WTC11 (cell line): ENCODE results near the gene CROCC2. TPM values are rescaled to one million over a fixed set of nuclear protein-coding genes. Genes with fewer than 3 reads are reported as not detected.

Experiments used
- ATAC-seq: fragments of 200-7000 bp; cut with Tn5 transposase; 2 replicates; pipeline ENCODE4 v1.10.0; 2021; ENCODE audit warnings: mild to moderate bottlenecking, moderate library complexity
- CTCF ChIA-PET: fragments of 300-600 bp; sonication (Branson Sonifier 250); formaldehyde crosslinking; loops from one replicate; lab custom pipeline; 2021; ENCODE audit warnings: antibody characterized with exemption; lab: Charles Lee
- POLR2A ChIA-PET: fragments of 350-600 bp; sonication (Branson Sonifier 250); formaldehyde crosslinking; loops from one replicate; lab custom pipeline; 2021; ENCODE audit warnings: antibody characterized with exemption; lab: Charles Lee
- DNase-seq: peaks from one replicate; pipeline ENCODE4 v3.0.0; 2021; ENCODE audit warnings: low spot score
- H3K27ac Mint-ChIP-seq: 2 replicates; pipeline ENCODE4 v1.8.0; 2021; ENCODE audit warnings: mixed read lengths
- H3K27me3 Mint-ChIP-seq: 2 replicates; pipeline ENCODE4 v1.8.0; 2021; ENCODE audit warnings: low read depth, mild to moderate bottlenecking, moderate library complexity, mixed read lengths
- H3K36me3 Mint-ChIP-seq: 2 replicates; pipeline ENCODE4 v1.8.0; 2021; ENCODE audit warnings: mixed read lengths
- H3K4me1 Mint-ChIP-seq: 2 replicates; pipeline ENCODE4 v1.8.0; 2022; ENCODE audit warnings: mixed read lengths
- H3K4me3 Mint-ChIP-seq: 2 replicates; pipeline ENCODE4 v1.8.0; 2021; ENCODE audit warnings: mild to moderate bottlenecking, moderate library complexity, mixed read lengths
- H3K9me3 Mint-ChIP-seq: 2 replicates; pipeline ENCODE4 v1.8.0; 2021; ENCODE audit warnings: mixed read lengths
- CREM ChIP-seq: sonication (generic); formaldehyde crosslinking; IDR thresholded peaks from 2 replicates; pipeline ENCODE4 v1.8.1; 2022; ENCODE audit warnings: mild to moderate bottlenecking, missing genetic modification reagents, moderate library complexity
- ESRRA ChIP-seq: sonication (generic); formaldehyde crosslinking; IDR thresholded peaks from 2 replicates; pipeline ENCODE4 v1.8.1; 2022; ENCODE audit warnings: mild to moderate bottlenecking, missing genetic modification reagents, borderline replicate concordance
- ETV6 ChIP-seq: sonication (generic); formaldehyde crosslinking; IDR thresholded peaks from 2 replicates; pipeline ENCODE4 v1.8.1; 2022; ENCODE audit warnings: mild to moderate bottlenecking, missing genetic modification reagents
- FOXP4 ChIP-seq: sonication (generic); formaldehyde crosslinking; IDR thresholded peaks from 2 replicates; pipeline ENCODE4 v1.8.0; 2022; ENCODE audit warnings: mild to moderate bottlenecking, missing genetic modification reagents
- GABPB1 ChIP-seq: sonication (generic); formaldehyde crosslinking; IDR thresholded peaks from 2 replicates; pipeline ENCODE4 v1.8.1; 2023; ENCODE audit warnings: mild to moderate bottlenecking, missing genetic modification reagents
- GRHL2 ChIP-seq: fragments of 250-450 bp; sonication (Bioruptor Pico); IDR thresholded peaks from 2 replicates; pipeline ENCODE4 v1.8.0; 2022; ENCODE audit warnings: mild to moderate bottlenecking, moderate library complexity; ENCODE audit not compliant: insufficient replicate concordance, severe bottlenecking
- NR1H2 ChIP-seq: sonication (generic); formaldehyde crosslinking; IDR thresholded peaks from 2 replicates; pipeline ENCODE4 v1.9.0; 2021; ENCODE audit warnings: mild to moderate bottlenecking, moderate library complexity, missing genetic modification reagents
- PRDM15 ChIP-seq: sonication (generic); formaldehyde crosslinking; IDR thresholded peaks from 2 replicates; pipeline ENCODE4 v1.8.0; 2022; ENCODE audit warnings: missing genetic modification reagents
- SMAD3 ChIP-seq: sonication (generic); formaldehyde crosslinking; IDR thresholded peaks from 2 replicates; pipeline ENCODE4 v1.8.0; 2022; ENCODE audit warnings: missing genetic modification reagents, mild to moderate bottlenecking, borderline replicate concordance
- TEAD1 ChIP-seq: sonication (generic); formaldehyde crosslinking; IDR thresholded peaks from 2 replicates; pipeline ENCODE4 v1.8.0; 2022; ENCODE audit warnings: mild to moderate bottlenecking, missing genetic modification reagents
- ZBTB21 ChIP-seq: sonication (generic); formaldehyde crosslinking; IDR thresholded peaks from 2 replicates; pipeline ENCODE4 v1.8.1; 2023; ENCODE audit warnings: mild to moderate bottlenecking, missing genetic modification reagents, borderline replicate concordance
- ZMAT4 ChIP-seq: fragments of 250-450 bp; sonication (Bioruptor Pico); IDR thresholded peaks from 2 replicates; pipeline ENCODE4 v1.9.0; 2021; ENCODE audit warnings: mild to moderate bottlenecking
- ZNF219 ChIP-seq: sonication (generic); formaldehyde crosslinking; IDR thresholded peaks from 2 replicates; pipeline ENCODE4 v1.8.0; 2023; ENCODE audit warnings: missing genetic modification reagents, mild to moderate bottlenecking, borderline replicate concordance
- ZNF281 ChIP-seq: sonication (generic); formaldehyde crosslinking; IDR thresholded peaks from 2 replicates; pipeline ENCODE4 v1.8.0; 2023; ENCODE audit warnings: mild to moderate bottlenecking, missing genetic modification reagents
- ZNF317 ChIP-seq: sonication (generic); formaldehyde crosslinking; IDR thresholded peaks from 2 replicates; pipeline ENCODE4 v1.8.1; 2023; ENCODE audit warnings: low read depth, mild to moderate bottlenecking, moderate library complexity, missing genetic modification reagents, borderline replicate concordance
- ZNF423 ChIP-seq: fragments of 250-450 bp; sonication (Bioruptor Pico); IDR thresholded peaks from 2 replicates; pipeline ENCODE4 v2.1.2; 2022; ENCODE audit warnings: mild to moderate bottlenecking, moderate library complexity
- total RNA-seq: library from RNA; stranded (reverse); gene quantifications from 3 replicates; pipeline ENCODE4 v1.2.3, GENCODE V29; 2021
- TF ChIP-seq, protein P1 (sequence below): sonication (generic); formaldehyde crosslinking; IDR thresholded peaks from 2 replicates; pipeline ENCODE4 v1.8.0; 2022; ENCODE audit warnings: mild to moderate bottlenecking, missing genetic modification reagents
- TF ChIP-seq, protein P2 (sequence below): sonication (generic); formaldehyde crosslinking; IDR thresholded peaks from 2 replicates; pipeline ENCODE4 v1.8.1; 2023; ENCODE audit warnings: mild to moderate bottlenecking, missing genetic modification reagents
- TF ChIP-seq, protein P3 (sequence below): sonication (generic); formaldehyde crosslinking; IDR thresholded peaks from 2 replicates; pipeline ENCODE4 v1.8.1; 2022; ENCODE audit warnings: mild to moderate bottlenecking, moderate library complexity, missing genetic modification reagents

The CROCC2 gene
- total RNA-seq, 1 experiment from 2014 or later = not detected

- no peak overlapping the region for H3K27ac Mint-ChIP-seq
- H3K9me3 Mint-ChIP-seq = no peaks in the 10 kb centered on the region
- TF ChIP-seq ZNF423 (CRISPR knock-in tag) (no peak), ZBTB21 (CRISPR knock-in tag) (no peak), ZNF281 (CRISPR knock-in tag) (no peak), SMAD3 (CRISPR knock-in tag) (no peak), FOXP4 (CRISPR knock-in tag) (no peak), ZNF317 (CRISPR knock-in tag) (no peak), TEAD1 (CRISPR knock-in tag) (no peak), CREM (CRISPR knock-in tag) (no peak), ZMAT4 (CRISPR knock-in tag) (no peak), GRHL2 (no peak), ETV6 (CRISPR knock-in tag) (no peak)
- TF ChIP-seq, protein P1, sequence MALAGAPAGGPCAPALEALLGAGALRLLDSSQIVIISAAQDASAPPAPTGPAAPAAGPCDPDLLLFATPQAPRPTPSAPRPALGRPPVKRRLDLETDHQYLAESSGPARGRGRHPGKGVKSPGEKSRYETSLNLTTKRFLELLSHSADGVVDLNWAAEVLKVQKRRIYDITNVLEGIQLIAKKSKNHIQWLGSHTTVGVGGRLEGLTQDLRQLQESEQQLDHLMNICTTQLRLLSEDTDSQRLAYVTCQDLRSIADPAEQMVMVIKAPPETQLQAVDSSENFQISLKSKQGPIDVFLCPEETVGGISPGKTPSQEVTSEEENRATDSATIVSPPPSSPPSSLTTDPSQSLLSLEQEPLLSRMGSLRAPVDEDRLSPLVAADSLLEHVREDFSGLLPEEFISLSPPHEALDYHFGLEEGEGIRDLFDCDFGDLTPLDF (CRISPR knock-in tag) = no peak
- TF ChIP-seq, protein P2, sequence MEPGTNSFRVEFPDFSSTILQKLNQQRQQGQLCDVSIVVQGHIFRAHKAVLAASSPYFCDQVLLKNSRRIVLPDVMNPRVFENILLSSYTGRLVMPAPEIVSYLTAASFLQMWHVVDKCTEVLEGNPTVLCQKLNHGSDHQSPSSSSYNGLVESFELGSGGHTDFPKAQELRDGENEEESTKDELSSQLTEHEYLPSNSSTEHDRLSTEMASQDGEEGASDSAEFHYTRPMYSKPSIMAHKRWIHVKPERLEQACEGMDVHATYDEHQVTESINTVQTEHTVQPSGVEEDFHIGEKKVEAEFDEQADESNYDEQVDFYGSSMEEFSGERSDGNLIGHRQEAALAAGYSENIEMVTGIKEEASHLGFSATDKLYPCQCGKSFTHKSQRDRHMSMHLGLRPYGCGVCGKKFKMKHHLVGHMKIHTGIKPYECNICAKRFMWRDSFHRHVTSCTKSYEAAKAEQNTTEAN = no peak
- DNase-seq (no peak), ATAC-seq (no peak)
- no peaks in the 10 kb centered on the region for H3K4me1 Mint-ChIP-seq
- CTCF ChIA-PET = interaction anchor here (0.5 to 1.2 kb wide), 2 partner anchors 9 to 24 kb away, joined by 4 to 5 read pairs; no protein-coding TSS in a partner anchor
- POLR2A ChIA-PET = no interaction called here
- no peaks in the 10 kb centered on the region for H3K36me3 Mint-ChIP-seq
- H3K4me3 Mint-ChIP-seq = no peak overlapping the region
- peaks cover 7% of the 10 kb centered on the region for H3K27me3 Mint-ChIP-seq
Measured at GRCh38 chr2:240992572-240993291, 86.6 kb downstream of the CROCC2 start.

- Mint-ChIP-seq H3K27ac (no peak overlapping the region), H3K9me3 (no peaks in the 10 kb centered on the region), H3K4me1 (no peaks in the 10 kb centered on the region), H3K27me3 (peaks cover 7% of the 10 kb centered on the region), H3K36me3 (no peaks in the 10 kb centered on the region), H3K4me3 (no peak overlapping the region)
- ChIA-PET CTCF (interaction anchor here (1.2 to 1.4 kb wide), 3 partner anchors 10 to 79 kb away, joined by 3 to 13 read pairs (median 4); no protein-coding TSS in a partner anchor), POLR2A (interaction anchor here (0.7 kb wide), 1 partner anchor 10 kb away, joined by 3 read pairs; no protein-coding TSS in a partner anchor)
- DNase-seq = no peak
- ATAC-seq = no peak
- TF ChIP-seq PRDM15 (CRISPR knock-in tag) = no peak
- TF ChIP-seq ESRRA (CRISPR knock-in tag) = no peak
- no peak for TF ChIP-seq ZNF219 (CRISPR knock-in tag)
- TF ChIP-seq NR1H2 = no peak
- no peak for TF ChIP-seq GABPB1
- TF ChIP-seq, protein P3, sequence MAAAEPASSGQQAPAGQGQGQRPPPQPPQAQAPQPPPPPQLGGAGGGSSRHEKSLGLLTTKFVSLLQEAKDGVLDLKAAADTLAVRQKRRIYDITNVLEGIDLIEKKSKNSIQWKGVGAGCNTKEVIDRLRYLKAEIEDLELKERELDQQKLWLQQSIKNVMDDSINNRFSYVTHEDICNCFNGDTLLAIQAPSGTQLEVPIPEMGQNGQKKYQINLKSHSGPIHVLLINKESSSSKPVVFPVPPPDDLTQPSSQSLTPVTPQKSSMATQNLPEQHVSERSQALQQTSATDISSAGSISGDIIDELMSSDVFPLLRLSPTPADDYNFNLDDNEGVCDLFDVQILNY (CRISPR knock-in tag) = no peak
- TF ChIP-seq, protein P1 (CRISPR knock-in tag) = no peak
Measured at GRCh38 chr2:240993446-240994170, 87.5 kb downstream of the CROCC2 start.
